IPS DF 19.7 (cell line): ENCODE results near the gene FAM24A.

ENCODE experiments used
- DNase-seq: peaks from one replicate; pipeline ENCODE4 v3.0.0-alpha.2; 2013; ENCODE audit warnings: low read depth, low spot score

Gene FAM24A

DNA sequence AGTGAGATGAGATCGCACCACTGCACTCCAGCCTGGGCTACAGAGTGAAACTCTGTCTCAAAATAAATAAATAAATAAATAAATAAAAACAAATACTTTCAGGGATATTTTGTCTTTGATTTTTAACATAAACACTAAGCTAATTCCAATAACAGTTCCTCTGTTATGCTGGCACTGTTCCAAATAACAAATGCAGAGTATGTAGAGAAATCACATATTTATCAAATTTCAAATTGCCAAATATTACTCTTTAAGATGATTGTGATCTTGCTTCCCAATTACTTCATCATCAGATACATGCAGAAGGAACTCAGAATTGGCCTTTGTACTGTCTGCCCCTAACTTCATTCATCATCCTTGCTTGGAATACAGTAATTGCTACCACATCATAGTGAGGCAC is 19.7 kb downstream of the FAM24A start:
- no peak for DNase-seq

DNA sequence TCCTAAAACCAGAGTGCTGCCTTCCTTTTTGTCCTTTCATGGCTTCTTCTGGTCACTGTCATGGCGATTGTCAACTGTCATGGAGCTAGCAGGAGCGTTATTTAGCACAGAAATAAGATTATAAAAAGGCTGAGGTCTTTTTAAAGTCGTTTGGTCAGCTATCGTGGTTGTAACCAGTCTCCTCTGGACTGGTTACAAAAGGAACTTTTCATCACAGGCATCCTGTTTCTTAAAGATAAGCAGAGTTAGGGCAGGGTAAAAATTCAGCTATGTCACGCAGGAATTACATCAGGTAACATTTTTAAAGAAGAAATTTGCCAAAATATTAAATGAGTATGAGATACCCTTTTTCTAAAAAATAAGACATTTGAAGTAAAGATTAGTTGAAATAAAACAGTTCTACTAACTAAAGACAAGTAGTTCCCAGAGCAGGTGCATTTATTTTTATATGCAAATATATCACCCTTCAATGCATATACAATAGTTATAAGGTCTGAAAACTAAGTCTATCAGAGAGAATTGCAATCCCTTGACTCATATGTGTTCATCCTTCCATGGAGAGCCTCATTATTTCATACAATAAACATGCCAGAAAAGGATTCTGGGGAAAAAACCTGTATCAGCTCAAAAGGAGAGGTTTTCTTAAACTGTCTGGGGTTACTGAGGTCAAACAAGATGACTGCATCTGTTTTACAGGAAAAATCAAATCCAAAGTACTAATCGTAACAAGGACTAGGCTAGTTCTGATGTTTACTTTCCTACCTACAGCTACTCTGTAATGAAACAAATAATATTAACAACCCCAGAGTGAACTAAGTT is 20.9 kb downstream of the FAM24A start:
- DNase-seq = no peak

DNA sequence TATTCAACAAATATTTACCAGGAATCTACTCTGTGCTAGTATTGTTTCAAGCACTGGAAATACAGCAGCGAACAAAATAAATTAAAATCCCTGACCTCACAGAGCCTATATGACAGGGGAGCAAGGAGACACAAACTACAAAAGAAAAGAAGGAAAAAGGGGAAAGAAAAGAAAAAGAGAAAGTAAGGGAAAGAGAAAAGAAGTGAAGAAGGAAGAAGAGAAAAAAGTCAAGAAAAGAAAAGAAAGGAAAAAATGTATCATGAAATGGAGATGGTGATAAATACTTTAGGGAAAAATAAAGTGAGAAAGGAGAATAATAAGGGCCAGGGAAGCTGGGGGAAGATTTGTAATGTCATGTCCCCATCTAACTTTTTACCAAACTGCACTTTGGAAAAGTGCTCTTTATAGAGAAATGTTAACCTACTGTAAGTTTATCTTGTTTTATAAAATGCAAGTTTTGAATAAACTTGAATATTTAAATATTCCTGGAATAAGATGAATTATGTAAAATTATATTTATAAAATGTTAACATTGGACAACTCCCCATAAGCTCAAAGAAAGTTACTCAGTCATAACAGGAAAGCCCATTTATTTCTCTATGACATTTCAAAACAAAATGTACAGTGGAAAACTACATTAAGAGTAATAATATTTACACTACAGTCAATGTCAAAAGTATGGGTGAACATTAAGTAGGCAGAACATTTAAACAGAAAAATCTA is 28.9 kb downstream of the FAM24A start:
- DNase-seq = no peak

DNA sequence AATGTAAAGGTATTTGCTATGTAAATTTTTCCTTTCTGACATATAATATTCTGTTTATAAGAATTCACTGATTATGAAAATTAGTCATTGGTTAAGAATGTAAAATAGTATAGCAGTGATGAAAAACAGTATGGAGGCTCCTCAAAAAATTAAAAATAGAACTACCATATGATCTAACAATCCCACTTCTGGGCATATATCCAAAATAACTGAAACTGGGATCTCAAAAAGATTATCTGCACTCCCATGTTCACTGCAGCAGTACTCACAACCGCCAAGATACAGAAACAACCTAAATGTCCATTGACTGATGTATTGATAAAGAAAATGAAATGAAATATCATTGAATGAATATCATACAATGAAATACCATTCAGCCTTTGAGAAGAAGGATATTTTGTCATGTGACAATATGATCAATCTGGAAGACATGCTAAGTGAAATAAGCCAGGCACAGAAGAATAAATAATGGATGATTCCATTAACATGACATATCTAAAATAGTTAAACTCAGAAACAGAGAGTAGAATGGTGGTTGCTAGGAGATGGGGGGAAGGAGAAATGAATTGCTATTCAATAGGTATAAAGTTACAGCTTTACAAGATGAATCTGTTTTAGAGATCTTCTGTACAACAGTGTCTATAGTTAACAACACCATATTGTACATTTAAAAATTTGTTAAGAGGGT is 29.6 kb downstream of the FAM24A start:
- DNase-seq = no peak

DNA sequence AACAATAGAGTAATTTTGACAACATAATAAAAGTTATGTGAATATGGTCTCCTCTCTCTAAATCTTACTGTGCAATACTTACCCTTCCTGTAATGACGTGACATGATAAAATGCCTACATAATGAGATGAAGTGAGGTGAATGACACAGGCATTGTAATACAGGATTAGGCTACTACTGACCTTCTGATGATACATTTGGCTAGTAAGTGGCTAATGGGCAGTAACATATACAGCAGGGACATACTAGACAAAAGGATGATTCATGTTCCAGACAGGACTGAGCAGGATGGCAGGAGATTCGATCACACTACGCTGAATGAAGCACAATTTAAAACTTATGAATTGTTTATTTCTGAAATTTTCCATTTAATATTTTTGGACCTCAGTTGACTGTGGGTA is 38.9 kb downstream of the FAM24A start:
- DNase-seq = no peak

DNA sequence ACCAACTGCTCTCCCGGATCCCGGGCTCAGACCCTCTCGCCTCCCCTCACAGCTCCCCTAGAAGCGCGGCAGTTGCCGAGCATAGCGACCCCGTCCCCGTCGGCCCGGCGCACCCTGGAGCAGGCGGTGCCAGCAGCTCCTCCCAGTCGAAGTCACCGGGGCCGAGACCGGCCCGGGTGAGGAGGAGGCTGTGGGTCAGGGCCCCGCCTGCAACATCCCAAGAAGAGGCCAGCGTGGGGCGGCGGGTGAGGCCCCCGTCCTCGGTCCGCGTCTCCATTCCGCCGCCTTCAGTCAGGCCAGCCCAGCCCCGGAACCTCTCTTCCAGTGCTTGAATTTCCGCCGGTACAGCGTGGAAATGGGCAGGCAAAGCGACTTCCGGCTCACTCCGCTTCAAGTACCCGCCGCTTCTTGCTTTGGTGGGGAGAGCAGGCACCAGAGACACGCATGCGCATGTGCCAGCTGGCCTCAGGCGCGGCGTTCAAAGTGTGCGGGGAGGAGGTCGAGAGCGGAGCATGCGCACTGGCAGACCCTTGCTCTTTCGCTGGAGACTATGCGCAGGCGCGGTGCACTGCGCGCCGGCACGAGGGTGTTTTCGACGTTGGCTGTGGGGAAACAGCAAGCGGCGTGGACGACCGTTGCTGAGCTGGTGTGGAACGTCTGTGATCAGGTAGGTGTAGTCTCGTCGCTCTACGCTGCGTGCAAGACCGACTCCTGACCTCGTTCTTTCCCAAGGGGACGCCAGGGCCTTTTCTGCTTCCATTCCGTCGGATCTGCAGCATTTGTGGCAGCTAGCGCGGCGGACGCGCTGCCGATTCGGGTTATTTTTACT is 43.7 kb downstream of the FAM24A start, which contains the start of gene C10orf88:
C10orf88 (minus strand) TSS at position 326 of the 829 bp plus-strand sequence; CDS start at position 277, 49 bp downstream.
- peak; percentile 92 for DNase-seq

DNA sequence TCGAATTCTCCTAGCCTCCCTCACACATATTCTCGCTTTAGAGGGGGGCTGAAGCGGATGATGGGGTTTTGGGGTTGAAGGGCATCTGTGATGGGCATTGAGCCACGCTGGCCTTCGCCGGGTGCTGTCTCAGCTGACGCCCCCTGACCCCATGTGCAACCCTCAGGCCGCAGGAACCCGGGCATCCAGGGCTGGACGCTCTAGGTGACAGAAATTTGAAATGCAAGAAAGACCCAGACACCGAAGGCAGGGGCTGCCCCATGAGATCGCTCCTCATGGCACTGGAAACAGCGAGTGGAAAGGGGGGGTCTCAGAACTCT is 44.3 kb downstream of the FAM24A start:
- no peak for DNase-seq

DNA sequence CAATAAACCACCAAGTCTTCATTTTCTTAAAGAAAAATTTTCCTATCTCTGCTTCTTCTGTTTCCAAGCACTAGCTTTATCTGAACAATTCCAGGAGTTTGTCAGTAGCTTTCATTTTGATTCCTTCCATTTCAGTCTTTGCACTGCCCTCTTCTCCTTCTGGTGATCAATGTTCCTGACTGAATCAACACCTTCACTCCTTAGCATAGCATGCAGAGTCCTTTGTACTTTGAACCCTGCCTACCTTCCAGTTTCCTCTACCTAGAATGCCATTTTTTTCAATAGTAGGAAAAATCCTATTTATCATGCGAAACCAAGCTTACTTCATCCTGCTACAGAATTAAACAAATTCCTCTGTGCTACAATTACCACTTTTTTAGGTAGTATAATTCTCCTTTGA is 45.5 kb downstream of the FAM24A start:
- DNase-seq = no peak

DNA sequence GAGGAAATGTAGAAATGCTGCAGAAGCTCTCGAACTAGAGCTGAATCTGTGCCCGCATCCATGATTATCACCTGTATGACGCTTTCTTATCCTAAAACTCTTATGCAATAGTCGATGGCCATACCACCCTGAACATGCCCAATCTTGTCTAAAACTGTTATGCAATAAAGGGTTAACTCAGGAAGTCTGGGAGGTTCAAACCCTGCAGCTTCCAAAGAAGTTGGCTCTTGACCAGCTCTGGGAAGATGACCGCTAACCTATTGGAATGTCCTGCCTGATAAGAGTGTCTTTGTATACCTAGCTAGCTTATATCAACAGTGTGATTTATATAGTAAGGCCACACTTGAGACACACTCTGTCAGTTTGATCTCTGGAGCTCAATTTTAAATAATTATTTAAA is 47.1 kb downstream of the FAM24A start:
- DNase-seq = no peak

DNA sequence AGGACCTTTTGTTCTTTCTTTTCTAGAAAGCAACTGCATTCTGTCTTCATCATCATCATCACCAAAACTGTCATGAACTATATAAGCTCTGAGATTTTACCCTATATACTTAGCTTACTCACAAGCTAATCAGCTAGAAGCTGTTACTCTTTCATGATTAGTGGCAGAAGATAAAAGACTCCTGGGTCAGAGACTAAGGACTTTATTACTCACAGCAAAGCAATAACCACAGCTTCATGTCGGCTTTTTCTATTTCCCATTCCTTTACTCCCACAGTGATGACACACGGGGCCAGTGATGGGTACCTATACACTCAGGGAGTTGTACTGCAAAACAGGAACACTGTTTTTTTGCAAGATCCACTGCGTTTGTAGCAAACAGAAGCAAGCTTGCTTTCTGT is 52.0 kb downstream of the FAM24A start:
- no peak for DNase-seq
